Brain microvascular endothelial cell (primary cell): ENCODE results near the gene RSPH1.

Source experiments
- DNase-seq: peaks from one replicate; pipeline ENCODE4 v3.0.0-alpha.2; 2020
- H3K27ac ChIP-seq: fragments of 250-450 bp; sonication (Bioruptor Pico); 2 replicates; pipeline ENCODE4 v1.5.1; 2020; ENCODE audit warnings: mild to moderate bottlenecking, moderate library complexity
- H3K27me3 ChIP-seq: fragments of 250-450 bp; sonication (Bioruptor Pico); replicated peaks from 2 replicates; pipeline ENCODE4 v1.5.1; 2020; ENCODE audit warnings: mild to moderate bottlenecking
- H3K36me3 ChIP-seq: fragments of 250-450 bp; sonication (Bioruptor Pico); replicated peaks from 2 replicates; pipeline ENCODE4 v1.5.1; 2020; ENCODE audit warnings: mild to moderate bottlenecking
- H3K4me3 ChIP-seq: 2 replicates; pipeline ENCODE4 v1.5.1; 2011; ENCODE audit warnings: low read depth, mild to moderate bottlenecking, control low read depth, low read length, moderate library complexity
- in situ Hi-C: cut with HindIII; loops from 2 replicates; pipeline ENCODE4 v1.10.0; 2017; ENCODE audit warnings: low sequenced_read_pairs, low pct_ligation_motif_present
- TF ChIP-seq, protein P1 (sequence below): IDR thresholded peaks from 2 replicates; pipeline ENCODE4 v1.5.1; 2011; ENCODE audit warnings: low read depth, mild to moderate bottlenecking, moderate library complexity, low read length, control low read depth, inconsistent platforms; ENCODE audit errors: missing control alignments

The RSPH1 gene

DNA sequence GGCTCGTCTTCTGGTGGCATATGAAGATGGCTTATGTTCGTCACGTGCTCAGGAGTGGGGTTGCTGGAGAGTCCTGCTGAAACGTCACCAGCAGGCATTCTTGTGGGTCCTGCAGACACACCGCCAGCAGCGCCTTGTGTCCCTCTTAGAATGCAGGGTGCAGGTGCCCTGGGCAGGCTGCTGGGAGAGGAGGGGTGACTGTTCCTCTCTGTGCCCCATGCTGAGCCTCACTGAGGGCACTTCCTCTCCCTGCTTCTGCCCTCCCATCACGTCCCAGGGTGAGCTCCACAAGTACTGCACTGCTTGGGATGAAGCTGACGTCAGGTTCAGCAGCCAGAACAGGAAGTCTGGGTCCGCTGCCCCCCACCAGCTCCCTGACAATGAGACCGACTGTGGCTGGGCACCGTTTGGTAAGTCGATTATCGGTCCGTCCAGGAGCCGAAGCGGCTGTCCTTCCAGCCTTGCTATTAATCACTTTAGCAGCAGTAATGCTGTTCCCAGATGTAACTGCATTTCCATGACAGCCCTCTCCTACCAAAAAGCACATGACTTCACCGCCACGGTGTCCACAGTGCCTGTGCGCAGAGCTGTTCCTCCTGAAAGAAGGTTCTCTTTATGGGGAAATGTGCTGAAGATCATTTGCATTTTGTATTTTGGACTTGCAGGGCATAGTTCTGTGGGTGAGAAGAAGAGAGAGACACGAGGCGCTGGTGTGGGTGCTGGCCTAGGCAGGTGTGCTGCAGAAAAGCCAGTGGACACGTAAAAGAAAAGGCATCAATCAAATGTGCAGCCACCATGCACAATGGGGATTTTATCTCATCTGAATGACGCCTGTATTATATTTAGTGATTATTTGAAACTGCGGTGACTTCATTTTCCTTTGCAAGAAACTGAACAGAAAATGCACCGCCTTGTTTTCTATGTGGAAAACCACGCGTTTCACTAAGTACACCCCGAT lies 38.7 kb upstream of the RSPH1 start:
- Histone ChIP-seq H3K27me3 (no peaks in the 10 kb centered on the region), H3K4me3 (no peak overlapping the region), H3K36me3 (no peaks in the 10 kb centered on the region), H3K27ac (no peak overlapping the region)
- in situ Hi-C loops, result no loop called here
- no peak for DNase-seq
- TF ChIP-seq, protein P1, sequence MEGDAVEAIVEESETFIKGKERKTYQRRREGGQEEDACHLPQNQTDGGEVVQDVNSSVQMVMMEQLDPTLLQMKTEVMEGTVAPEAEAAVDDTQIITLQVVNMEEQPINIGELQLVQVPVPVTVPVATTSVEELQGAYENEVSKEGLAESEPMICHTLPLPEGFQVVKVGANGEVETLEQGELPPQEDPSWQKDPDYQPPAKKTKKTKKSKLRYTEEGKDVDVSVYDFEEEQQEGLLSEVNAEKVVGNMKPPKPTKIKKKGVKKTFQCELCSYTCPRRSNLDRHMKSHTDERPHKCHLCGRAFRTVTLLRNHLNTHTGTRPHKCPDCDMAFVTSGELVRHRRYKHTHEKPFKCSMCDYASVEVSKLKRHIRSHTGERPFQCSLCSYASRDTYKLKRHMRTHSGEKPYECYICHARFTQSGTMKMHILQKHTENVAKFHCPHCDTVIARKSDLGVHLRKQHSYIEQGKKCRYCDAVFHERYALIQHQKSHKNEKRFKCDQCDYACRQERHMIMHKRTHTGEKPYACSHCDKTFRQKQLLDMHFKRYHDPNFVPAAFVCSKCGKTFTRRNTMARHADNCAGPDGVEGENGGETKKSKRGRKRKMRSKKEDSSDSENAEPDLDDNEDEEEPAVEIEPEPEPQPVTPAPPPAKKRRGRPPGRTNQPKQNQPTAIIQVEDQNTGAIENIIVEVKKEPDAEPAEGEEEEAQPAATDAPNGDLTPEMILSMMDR, result no peak

GRCh38 chr21:42533963-42534355 lies 37.9 kb upstream of the RSPH1 start:
- no peak overlapping the region for H3K27ac ChIP-seq
- in situ Hi-C loops, result no loop called here
- no peaks in the 10 kb centered on the region for H3K27me3 ChIP-seq
- no peak for DNase-seq
- TF ChIP-seq, protein P1, result no peak
- no peaks in the 10 kb centered on the region for H3K36me3 ChIP-seq
- no peak overlapping the region for H3K4me3 ChIP-seq

DNA sequence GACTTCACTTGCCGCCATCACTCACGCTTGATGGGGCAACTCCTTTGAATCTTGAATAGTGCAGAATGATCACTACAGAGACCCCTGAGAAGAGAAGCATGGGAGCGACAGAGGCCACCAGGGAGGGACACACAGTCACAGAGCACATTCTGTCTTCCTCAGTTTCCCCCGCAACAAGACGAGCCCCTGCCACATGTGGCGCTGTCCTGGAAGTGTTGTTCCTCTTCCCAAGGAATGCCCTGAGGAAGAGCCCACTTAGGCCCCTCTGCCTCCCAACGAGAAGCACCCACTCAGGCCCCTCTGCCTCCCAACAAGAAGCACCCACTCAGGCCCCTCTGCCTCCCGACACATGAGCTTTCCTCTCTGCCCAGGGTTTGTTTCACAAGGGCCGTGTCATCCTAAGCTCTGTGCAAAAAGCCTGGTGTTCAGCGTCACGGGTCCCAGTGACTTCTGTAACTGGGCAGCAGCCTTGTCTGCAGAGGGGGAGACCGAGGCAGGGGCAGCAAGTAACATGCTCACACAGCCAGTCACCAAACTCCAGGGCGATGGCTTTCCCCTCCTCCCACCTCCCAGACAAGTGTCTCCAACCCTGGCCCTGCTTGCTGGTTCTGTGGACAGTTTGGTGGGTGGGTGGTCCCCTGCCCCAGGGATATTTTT lies 37.4 kb upstream of the RSPH1 start:
- Histone ChIP-seq H3K27me3 (no peaks in the 10 kb centered on the region), H3K27ac (no peak overlapping the region), H3K36me3 (no peaks in the 10 kb centered on the region), H3K4me3 (no peak overlapping the region)
- in situ Hi-C loops, result no loop called here
- no peak for DNase-seq
- TF ChIP-seq, protein P1, result no peak

- Histone ChIP-seq H3K27ac (no peak overlapping the region), H3K27me3 (no peaks in the 10 kb centered on the region), H3K36me3 (no peaks in the 10 kb centered on the region), H3K4me3 (no peak overlapping the region)
- in situ Hi-C loops, result no loop called here
- DNase-seq, result no peak
- TF ChIP-seq, protein P1, result no peak
Measured at GRCh38 chr21:42532466-42533181, 36.6 kb upstream of the RSPH1 start.

DNA sequence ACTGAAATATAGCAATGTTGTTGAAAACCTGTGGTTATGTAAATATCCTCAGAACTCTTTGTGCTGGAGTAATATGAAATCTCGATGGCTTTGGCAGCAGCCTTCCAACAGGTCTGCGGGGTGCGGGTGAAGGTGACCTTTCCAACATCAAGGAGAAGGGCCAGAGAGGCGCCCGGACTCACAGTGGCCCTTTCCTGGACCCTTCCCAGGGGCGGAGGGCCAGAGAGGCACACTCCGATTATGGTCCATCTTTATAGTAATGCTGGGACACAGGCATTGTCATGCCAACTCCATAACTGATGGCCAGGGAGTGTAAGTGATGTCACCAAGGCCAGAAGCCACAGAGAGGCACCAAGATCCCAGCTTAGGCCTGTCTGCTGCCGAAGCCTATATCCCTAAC lies 35.7 kb upstream of the RSPH1 start:
- in situ Hi-C loops, result no loop called here

More for the DNA sequence above, 35.7 kb upstream of the RSPH1 start:
- Histone ChIP-seq H3K27me3 (no peaks in the 10 kb centered on the region), H3K36me3 (no peaks in the 10 kb centered on the region), H3K27ac (no peak overlapping the region), H3K4me3 (no peak overlapping the region)
- TF ChIP-seq, protein P1, result no peak
- no peak for DNase-seq
